Stimulated activated CD8-positive, alpha-beta memory T cell treated with anti-CD3 and anti-CD28 coated beads, Interleukin-12 subunit alpha, Interleukin-12 subunit beta, amount 100 ng/mL, for 24 hours (primary cell): ENCODE measurements around the gene CLCN1.

Source experiments
- DNase-seq: peaks from one replicate; pipeline ENCODE4 v3.0.0-alpha.2; 2020; ENCODE audit errors: extremely low read depth

CLCN1 gene

GRCh38 chr7:143396625-143397556 is 81.0 kb downstream of the CLCN1 start:
- DNase-seq = no peak

GRCh38 chr7:143397710-143398530 is 82.0 kb downstream of the CLCN1 start:
- no peak for DNase-seq

- no peak for DNase-seq
Measured at GRCh38 chr7:143398616-143399015, 82.7 kb downstream of the CLCN1 start.

DNA sequence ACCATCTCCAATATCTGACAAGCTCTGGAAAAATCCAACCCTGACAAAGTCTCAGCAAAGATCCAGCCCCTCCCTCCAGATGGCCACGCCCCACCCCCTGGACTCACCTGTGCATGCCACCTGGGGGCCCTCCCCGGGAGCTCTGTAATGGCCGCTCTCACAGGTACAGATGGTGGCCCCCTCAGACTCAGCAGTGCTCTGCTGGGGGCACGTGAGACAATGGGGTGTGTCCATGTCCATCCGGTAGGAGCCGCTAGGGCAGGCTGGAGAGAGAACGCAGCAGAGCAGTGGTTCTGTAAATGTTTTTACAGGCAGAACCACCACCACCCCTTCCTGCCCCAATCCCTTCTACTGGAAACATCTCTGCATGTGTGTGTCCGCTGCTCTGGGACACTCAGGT is 83.2 kb downstream of the CLCN1 start:
- no peak for DNase-seq

GRCh38 chr7:143399642-143400041 is 83.7 kb downstream of the CLCN1 start:
- no peak for DNase-seq

- no peak for DNase-seq
Measured at GRCh38 chr7:143401265-143401664, 85.4 kb downstream of the CLCN1 start.
